ENCODE measurements around the gene IQGAP1. TPM values are rescaled to one million over a fixed set of nuclear protein-coding genes. Genes with fewer than 3 reads are reported as not detected.

Gene IQGAP1
- total RNA-seq, 1 donor from 2014 or later: 157 TPM

- ATAC-seq: no peak
These were observed 61.2 kb downstream of the IQGAP1 start for GRCh38 chr15:90449206-90449735.

- ATAC-seq: no peak
These were observed 63.2 kb downstream of the IQGAP1 start for GRCh38 chr15:90451053-90451850.

- ATAC-seq: no peak
These were observed 68.2 kb downstream of the IQGAP1 start for GRCh38 chr15:90456236-90456635.

GRCh38 chr15:90458061-90458460 is 70.0 kb downstream of the IQGAP1 start:
- ATAC-seq: no peak

GRCh38 chr15:90459368-90459767 is 71.3 kb downstream of the IQGAP1 start:
- ATAC-seq: no peak

- ATAC-seq: no peak
These were observed 72.2 kb downstream of the IQGAP1 start for GRCh38 chr15:90460142-90460824.

- peak; percentile 67 for ATAC-seq
These were observed 75.3 kb downstream of the IQGAP1 start for GRCh38 chr15:90463381-90463780.

GRCh38 chr15:90465140-90465929 is 77.3 kb downstream of the IQGAP1 start:
- no peak for ATAC-seq

GRCh38 chr15:90465930-90466567 is 78.0 kb downstream of the IQGAP1 start:
- no peak for ATAC-seq

GRCh38 chr15:90469723-90470122 is 81.7 kb downstream of the IQGAP1 start:
- ATAC-seq: no peak

GRCh38 chr15:90470453-90470852 is 82.4 kb downstream of the IQGAP1 start:
- no peak for ATAC-seq

GRCh38 chr15:90471126-90471525 is 83.1 kb downstream of the IQGAP1 start:
- ATAC-seq: no peak

GRCh38 chr15:90471769-90472168 is 83.7 kb downstream of the IQGAP1 start:
- ATAC-seq: no peak

GRCh38 chr15:90478846-90479481 is 90.9 kb downstream of the IQGAP1 start:
- no peak for ATAC-seq

GRCh38 chr15:90479656-90480055 is 91.6 kb downstream of the IQGAP1 start:
- ATAC-seq: no peak

- peak; percentile 34 for ATAC-seq
These were observed 93.0 kb downstream of the IQGAP1 start for GRCh38 chr15:90481023-90481422.

- ATAC-seq: peak; percentile 50
These were observed 94.3 kb downstream of the IQGAP1 start for GRCh38 chr15:90482124-90483011.

- ATAC-seq: no peak
These were observed 94.9 kb downstream of the IQGAP1 start for GRCh38 chr15:90483012-90483307.

GRCh38 chr15:90483637-90484036 is 95.6 kb downstream of the IQGAP1 start:
- ATAC-seq: no peak

- ATAC-seq: no peak
These were observed 99.1 kb downstream of the IQGAP1 start for GRCh38 chr15:90487186-90487585.

- peak; percentile 47 for ATAC-seq
These were observed 101.5 kb downstream of the IQGAP1 start for GRCh38 chr15:90489514-90489913.

Measured in esophagus mucosa (tissue), 1 donor.